Upper lobe of right lung (tissue), 1 donor: ENCODE results near the gene STOM. TPM values are rescaled to one million over a fixed set of nuclear protein-coding genes. Genes with fewer than 3 reads are reported as not detected.

Experiments used
- ATAC-seq: fragments of 200-7000 bp; cut with Tn5 transposase; one replicate; pipeline ENCODE4 v1.9.1; 2020; ENCODE audit warnings: mild to moderate bottlenecking, moderate library complexity
- DNase-seq: peaks from one replicate; pipeline ENCODE4 v3.0.0-alpha.2; 2020
- H3K27ac ChIP-seq: fragments of 200-600 bp; one replicate; pipeline ENCODE4 v1.8.0; 2022
- H3K27me3 ChIP-seq: fragments of 200-600 bp; one replicate; pipeline ENCODE4 v1.8.0; 2022; ENCODE audit warnings: mild to moderate bottlenecking
- H3K36me3 ChIP-seq: fragments of 200-600 bp; one replicate; pipeline ENCODE4 v1.8.0; 2022
- H3K4me1 ChIP-seq: fragments of 200-600 bp; one replicate; pipeline ENCODE4 v1.8.0; 2022
- H3K4me3 ChIP-seq: fragments of 200-600 bp; one replicate; pipeline ENCODE4 v1.8.0; 2022; ENCODE audit warnings: mild to moderate bottlenecking
- H3K9me3 ChIP-seq: fragments of 200-600 bp; one replicate; pipeline ENCODE4 v1.8.0; 2022
- intact Hi-C: fragments of 100-400 bp; cut with DNase I; formaldehyde crosslinking; loops from one replicate; pipeline ENCODE4 v1.11.0; 2022
- total RNA-seq: library from RNA; stranded (reverse); fragmentation: NEBNext Ultra II Directional; extraction: Animal tissue kit (Norgen Biotek cat#: 25700); gene quantifications from one replicate; pipeline ENCODE4 v1.2.1, GENCODE V29; 2021
- TF ChIP-seq, protein P1 (sequence below): fragments of 200-600 bp; IDR thresholded peaks from one replicate; pipeline ENCODE4 v1.8.0; 2022; ENCODE audit warnings: antibody characterized with exemption
- donor health status: DM: no; HTN: yes; CAD: no; lungs with severe emphysema.

Gene STOM
- total RNA-seq, 1 donor from 2014 or later, result 595 TPM

DNA sequence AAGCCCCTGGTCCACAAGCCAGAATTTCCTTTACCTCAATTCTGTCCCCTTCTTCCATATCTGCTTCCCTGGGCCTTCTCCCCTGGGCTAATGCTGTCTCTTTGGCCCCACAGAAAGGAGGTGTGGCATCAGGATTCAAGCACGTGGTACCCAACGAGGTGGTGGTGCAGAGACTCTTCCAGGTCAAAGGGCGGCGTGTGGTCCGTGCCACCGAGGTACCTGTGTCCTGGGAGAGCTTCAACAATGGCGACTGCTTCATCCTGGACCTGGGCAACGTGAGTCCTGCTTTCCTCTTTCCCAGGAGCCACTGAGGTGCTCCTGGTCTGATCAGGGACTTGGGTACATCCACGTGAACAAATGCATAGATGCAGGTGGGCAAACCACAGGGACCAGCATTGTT is 59.5 kb downstream of the STOM start:
- TF ChIP-seq, protein P1, sequence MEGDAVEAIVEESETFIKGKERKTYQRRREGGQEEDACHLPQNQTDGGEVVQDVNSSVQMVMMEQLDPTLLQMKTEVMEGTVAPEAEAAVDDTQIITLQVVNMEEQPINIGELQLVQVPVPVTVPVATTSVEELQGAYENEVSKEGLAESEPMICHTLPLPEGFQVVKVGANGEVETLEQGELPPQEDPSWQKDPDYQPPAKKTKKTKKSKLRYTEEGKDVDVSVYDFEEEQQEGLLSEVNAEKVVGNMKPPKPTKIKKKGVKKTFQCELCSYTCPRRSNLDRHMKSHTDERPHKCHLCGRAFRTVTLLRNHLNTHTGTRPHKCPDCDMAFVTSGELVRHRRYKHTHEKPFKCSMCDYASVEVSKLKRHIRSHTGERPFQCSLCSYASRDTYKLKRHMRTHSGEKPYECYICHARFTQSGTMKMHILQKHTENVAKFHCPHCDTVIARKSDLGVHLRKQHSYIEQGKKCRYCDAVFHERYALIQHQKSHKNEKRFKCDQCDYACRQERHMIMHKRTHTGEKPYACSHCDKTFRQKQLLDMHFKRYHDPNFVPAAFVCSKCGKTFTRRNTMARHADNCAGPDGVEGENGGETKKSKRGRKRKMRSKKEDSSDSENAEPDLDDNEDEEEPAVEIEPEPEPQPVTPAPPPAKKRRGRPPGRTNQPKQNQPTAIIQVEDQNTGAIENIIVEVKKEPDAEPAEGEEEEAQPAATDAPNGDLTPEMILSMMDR, result no peak
- H3K4me1 ChIP-seq, result peaks cover 5% of the 10 kb centered on the region
- no peak overlapping the region for H3K4me3 ChIP-seq
- H3K36me3 ChIP-seq, result peaks cover 92% of the 10 kb centered on the region
- H3K9me3 ChIP-seq, result no peaks in the 10 kb centered on the region
- no peaks in the 10 kb centered on the region for H3K27me3 ChIP-seq
- peak; percentile 46 for DNase-seq
- no peak overlapping the region for H3K27ac ChIP-seq
- no peak for ATAC-seq
- intact Hi-C loops, result loop anchor here (10.0 kb wide), 1 partner anchor 74 kb away; no protein-coding TSS in a partner anchor

DNA sequence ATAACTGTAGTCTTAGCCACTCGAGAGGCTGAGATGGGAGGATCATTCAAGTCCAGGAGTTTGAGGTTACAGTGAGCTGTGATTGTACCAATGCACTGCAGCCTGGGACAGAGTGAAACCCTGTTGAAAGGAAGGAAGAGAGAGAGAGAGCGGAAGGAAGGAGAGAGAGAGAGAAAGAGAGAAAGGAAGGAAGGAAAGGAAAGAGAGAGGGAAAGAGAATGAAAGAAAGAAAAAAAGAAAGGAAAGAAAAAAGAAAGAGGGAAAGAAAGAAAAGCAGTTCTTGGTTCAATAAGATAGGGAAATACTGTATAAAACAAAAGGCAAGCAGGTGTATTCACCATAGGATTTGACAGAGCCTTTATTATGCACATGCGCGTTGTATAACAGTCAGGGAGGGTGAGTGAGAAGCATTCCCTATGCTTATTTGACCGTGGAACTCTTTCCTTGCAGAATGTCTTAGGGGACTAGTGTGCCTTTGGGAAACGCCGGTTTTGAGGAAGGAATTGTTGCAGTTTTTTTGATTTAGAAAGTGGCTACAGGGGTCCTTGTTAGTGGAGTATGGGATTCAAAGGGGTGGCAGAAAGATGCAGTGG is 60.1 kb downstream of the STOM start:
- H3K4me1 ChIP-seq, result peaks cover 12% of the 10 kb centered on the region
- no peak for DNase-seq
- H3K4me3 ChIP-seq, result no peak overlapping the region
- no peaks in the 10 kb centered on the region for H3K9me3 ChIP-seq
- ATAC-seq, result no peak
- no peaks in the 10 kb centered on the region for H3K27me3 ChIP-seq
- TF ChIP-seq, protein P1, result no peak
- peaks cover 92% of the 10 kb centered on the region for H3K36me3 ChIP-seq
- intact Hi-C loops, result loop anchor here (10.0 kb wide), 1 partner anchor 75 kb away; no protein-coding TSS in a partner anchor
- H3K27ac ChIP-seq, result no peak overlapping the region

DNA sequence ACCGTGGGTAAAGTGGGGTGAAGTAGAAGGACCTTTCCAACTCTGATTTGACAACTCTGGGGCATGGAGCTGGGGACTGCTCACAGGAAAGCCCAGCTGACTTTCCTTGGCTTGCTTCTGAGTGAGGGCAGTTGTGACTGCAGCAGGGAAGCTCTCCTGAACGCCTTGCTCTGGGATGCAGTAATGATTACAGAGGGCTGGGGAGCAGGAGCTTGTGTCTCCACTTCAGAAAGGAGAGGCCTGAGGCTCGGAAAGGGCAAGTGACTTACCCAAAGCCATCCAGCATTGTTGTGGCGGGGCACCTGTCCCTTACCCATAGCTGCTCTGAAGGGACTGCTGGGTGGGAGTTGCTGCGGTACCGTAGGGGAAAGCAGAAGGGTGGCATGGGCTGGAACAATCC is 60.9 kb downstream of the STOM start:
- TF ChIP-seq, protein P1, result no peak
- intact Hi-C loops, result no loop called here
- H3K36me3 ChIP-seq, result peaks cover 93% of the 10 kb centered on the region
- H3K4me3 ChIP-seq, result no peak overlapping the region
- no peaks in the 10 kb centered on the region for H3K9me3 ChIP-seq
- ATAC-seq (no peak), DNase-seq (no peak)
- H3K4me1 ChIP-seq, result peaks cover 18% of the 10 kb centered on the region
- no peaks in the 10 kb centered on the region for H3K27me3 ChIP-seq
- H3K27ac ChIP-seq, result no peak overlapping the region

DNA sequence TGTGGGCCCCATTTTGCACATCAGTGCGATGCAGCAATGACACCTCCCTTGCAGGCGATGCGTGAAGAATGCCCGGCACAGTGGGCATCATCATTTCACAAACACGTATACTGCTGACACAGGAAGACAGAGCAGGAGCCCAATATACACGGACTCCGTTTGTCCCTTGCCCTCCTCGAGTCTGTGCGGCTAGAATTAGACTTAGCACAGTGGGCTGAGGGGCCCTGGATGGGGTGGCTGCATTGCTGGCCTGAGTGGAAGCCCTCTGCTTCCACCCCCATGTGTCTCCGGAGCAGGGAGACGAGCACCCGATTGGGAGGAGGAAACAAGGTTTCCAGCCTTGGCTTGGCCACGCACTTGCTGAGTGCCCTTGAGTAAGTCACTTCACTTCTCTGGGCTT is 61.3 kb downstream of the STOM start:
- H3K9me3 ChIP-seq, result no peaks in the 10 kb centered on the region
- peaks cover 22% of the 10 kb centered on the region for H3K4me1 ChIP-seq
- TF ChIP-seq, protein P1, result no peak
- H3K4me3 ChIP-seq, result no peak overlapping the region
- H3K36me3 ChIP-seq, result peaks cover 93% of the 10 kb centered on the region
- ATAC-seq, result no peak
- DNase-seq, result peak; percentile 35
- H3K27me3 ChIP-seq, result no peaks in the 10 kb centered on the region
- intact Hi-C loops, result no loop called here
- H3K27ac ChIP-seq, result no peak overlapping the region

DNA sequence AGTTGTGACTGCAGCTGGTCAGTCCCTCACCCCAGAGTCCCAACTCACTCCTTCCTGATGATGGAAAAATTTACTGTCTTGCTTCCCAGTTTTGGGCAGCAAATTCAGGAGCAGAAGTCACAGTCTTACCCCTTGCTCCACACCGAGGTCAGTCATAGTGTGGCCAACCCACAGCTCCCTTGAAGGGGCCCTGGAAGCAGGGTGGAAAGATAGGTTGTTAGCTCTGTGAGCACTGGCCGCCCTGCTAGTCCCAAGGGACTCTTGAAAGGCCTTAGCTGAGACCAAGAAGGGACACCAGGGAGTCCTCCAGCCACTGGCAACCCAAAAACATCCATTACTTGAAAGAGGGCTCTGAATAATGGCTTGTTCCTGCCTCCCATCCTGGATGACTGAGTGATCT is 62.1 kb downstream of the STOM start:
- DNase-seq (no peak), ATAC-seq (no peak)
- TF ChIP-seq, protein P1, result no peak
- H3K27ac ChIP-seq, result no peak overlapping the region
- H3K9me3 ChIP-seq, result no peaks in the 10 kb centered on the region
- H3K36me3 ChIP-seq, result peaks cover 93% of the 10 kb centered on the region
- H3K27me3 ChIP-seq, result no peaks in the 10 kb centered on the region
- peaks cover 29% of the 10 kb centered on the region for H3K4me1 ChIP-seq
- H3K4me3 ChIP-seq, result no peak overlapping the region
- intact Hi-C loops, result no loop called here
